Measurements from ENCODE around the gene PPP1R1C. TPM values are rescaled to one million over a fixed set of nuclear protein-coding genes. Genes with fewer than 3 reads are reported as not detected.

PPP1R1C gene
- total and polyA plus RNA-seq, 2 of the 13 experiments (the other 11 are each of a cell fraction or from before 2014, with no cell fraction given), result 1.5 to 3.5 TPM

GRCh38 chr2:182134201-182134600 is 148.5 kb downstream of the PPP1R1C start (continued):
- no peak for TF ChIP-seq GTF3A (CRISPR knock-in tag; conservative IDR thresholded peaks at IDR 0.05)
- no peak for TF ChIP-seq SRF (IDR thresholded peaks at IDR 0.05; ENCODE audit: low read depth, low read length)
- no peak for TF ChIP-seq SP2 (CRISPR knock-in tag; IDR thresholded peaks at IDR 0.05)
- no peak for TF ChIP-seq MLLT10 (CRISPR knock-in tag; IDR thresholded peaks at IDR 0.05)
- TF ChIP-seq NAIF1 (CRISPR knock-in tag; IDR thresholded peaks at IDR 0.05; ENCODE audit: borderline replicate concordance), result no peak
- TF ChIP-seq ZFP91 (CRISPR knock-in tag; IDR thresholded peaks at IDR 0.05; ENCODE audit: borderline replicate concordance), result no peak
- no peak for TF ChIP-seq ZNF350 (CRISPR knock-in tag; IDR thresholded peaks at IDR 0.05; ENCODE audit: borderline replicate concordance, low read depth)
- no peak for TF ChIP-seq ZZZ3 (CRISPR knock-in tag; IDR thresholded peaks at IDR 0.05; ENCODE audit: borderline replicate concordance)
- TF ChIP-seq TARDBP (CRISPR knock-in tag; IDR thresholded peaks at IDR 0.05), result no peak
- no peak for TF ChIP-seq ATF7-NPFF (CRISPR knock-in tag; IDR thresholded peaks at IDR 0.05; ENCODE audit: low read depth)
- no peak for TF ChIP-seq RORA (CRISPR knock-in tag; IDR thresholded peaks at IDR 0.05)

GRCh38 chr2:182142062-182142461 is 156.4 kb downstream of the PPP1R1C start:
- CTCF ChIA-PET (ENCODE audit: low intra/inter-chr PET ratio, low total read pairs), result no interaction called here
- in situ Hi-C loops (cut with HindIII; ENCODE audit: extremely low pct_ligation_motif_present, low pct_unique_long_range_greater_than_20kb), result no loop called here
- Histone ChIP-seq H3K9ac (ENCODE audit: insufficient read depth, low read depth, low read length) (no peak overlapping the region), H2AFZ (ENCODE audit: low read length) (no peak overlapping the region), H4K20me1 (ENCODE audit: insufficient read depth, low read length) (no peaks in the 10 kb centered on the region), H3K4me3 (replicated peaks in 1 of 3; ENCODE audit: insufficient read depth in 1 of 3, low read depth in 2 of 3, low read length in 3 of 3) (no peak overlapping the region), H3K4me1 (ENCODE audit: insufficient read depth, low read length) (no peaks in the 10 kb centered on the region), H3K4me2 (ENCODE audit: low read depth, low read length) (no peak overlapping the region), H3K79me2 (ENCODE audit: insufficient read depth, low read length) (no peaks in the 10 kb centered on the region), H3K27me3 (ENCODE audit: control insufficient read depth in 1 of 2, insufficient read depth in 2 of 2, low read length in 2 of 2) (no peaks in the 10 kb centered on the region), H3K36me3 (replicated peaks in 1 of 2; ENCODE audit: control insufficient read depth in 1 of 2, insufficient read depth in 2 of 2, low read length in 2 of 2) (no peaks in the 10 kb centered on the region), H3K9me3 (ENCODE audit: low read length) (no peaks in the 10 kb centered on the region), H3K27ac (ENCODE audit: extremely low read length, insufficient read depth, low read length) (no peak overlapping the region)
- intact Hi-C loops (cut with micrococcal nuclease; ENCODE audit: unreplicated experiment), result no loop called here
- DNase-seq (ENCODE audit: low spot score) (no peak), ATAC-seq (no peak), FAIRE-seq (no peak)
- BruUV-seq (replicated peaks), result no TSS peak
- POLR2A ChIA-PET, result no interaction called here
- WGBS (ENCODE audit: low lambda C conversion rate), result 23% methylated on average over 6 of the region's 6 CpGs
- TF ChIP-seq MAFG (CRISPR knock-in tag; IDR thresholded peaks at IDR 0.05) (no peak), ZNF563 (CRISPR knock-in tag; IDR thresholded peaks at IDR 0.05) (no peak), PCBP1 (IDR thresholded peaks at IDR 0.05; ENCODE audit: borderline replicate concordance, low read depth, low read length) (no peak), ZNF350 (CRISPR knock-in tag; IDR thresholded peaks at IDR 0.05; ENCODE audit: borderline replicate concordance, low read depth) (no peak), ATF7-NPFF (CRISPR knock-in tag; IDR thresholded peaks at IDR 0.05; ENCODE audit: low read depth) (no peak), ZBTB39 (CRISPR knock-in tag; IDR thresholded peaks at IDR 0.05) (no peak), ZNF382 (CRISPR knock-in tag; IDR thresholded peaks at IDR 0.05; ENCODE audit: borderline replicate concordance) (no peak), U2AF2 (IDR thresholded peaks at IDR 0.05; ENCODE audit: low read depth, low read length) (no peak), HMGA1 (CRISPR knock-in tag; conservative IDR thresholded peaks at IDR 0.05) (no peak), IKZF5 (CRISPR knock-in tag; IDR thresholded peaks at IDR 0.05) (no peak), GATAD2A (CRISPR knock-in tag; IDR thresholded peaks at IDR 0.05) (no peak), ZNF598 (CRISPR knock-in tag; IDR thresholded peaks at IDR 0.05; ENCODE audit: borderline replicate concordance) (no peak)
